GM08714 (cell line): Measurements from ENCODE around the gene CNN3.

ENCODE experiments used
- H3K4me3 ChIP-seq: fragments of 200-500 bp; sonication (Bioruptor generic); 2 replicates; pipeline ENCODE4 v1.5.1; 2014; ENCODE audit warnings: mild to moderate bottlenecking, low read length, inconsistent platforms
- ZNF274 ChIP-seq: IDR thresholded peaks from 2 replicates; pipeline ENCODE4 v1.6.1; 2012; ENCODE audit warnings: mild to moderate bottlenecking, low read depth, low read length

Gene CNN3

DNA sequence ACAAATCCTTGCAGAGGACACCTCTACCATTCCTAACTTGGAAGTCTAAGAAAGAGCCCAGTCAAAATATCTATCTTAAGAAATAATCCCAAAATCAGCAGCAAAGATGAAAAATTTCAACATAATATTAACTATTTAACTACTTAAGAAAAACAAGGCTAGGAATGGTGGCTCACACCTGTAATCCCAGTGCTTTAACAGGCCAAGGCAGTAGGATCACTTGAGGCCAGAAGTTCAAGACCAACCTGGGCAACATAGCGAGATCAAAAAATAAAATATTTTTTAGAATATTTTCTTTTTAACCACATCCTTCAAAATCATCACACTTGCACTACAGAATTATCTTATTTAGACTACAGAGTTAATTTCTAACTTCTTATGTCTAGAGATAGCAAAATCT is 4.9 kb downstream of the CNN3 start:
- TF ChIP-seq ZNF274 = no peak
- H3K4me3 ChIP-seq = no peak overlapping the region

DNA sequence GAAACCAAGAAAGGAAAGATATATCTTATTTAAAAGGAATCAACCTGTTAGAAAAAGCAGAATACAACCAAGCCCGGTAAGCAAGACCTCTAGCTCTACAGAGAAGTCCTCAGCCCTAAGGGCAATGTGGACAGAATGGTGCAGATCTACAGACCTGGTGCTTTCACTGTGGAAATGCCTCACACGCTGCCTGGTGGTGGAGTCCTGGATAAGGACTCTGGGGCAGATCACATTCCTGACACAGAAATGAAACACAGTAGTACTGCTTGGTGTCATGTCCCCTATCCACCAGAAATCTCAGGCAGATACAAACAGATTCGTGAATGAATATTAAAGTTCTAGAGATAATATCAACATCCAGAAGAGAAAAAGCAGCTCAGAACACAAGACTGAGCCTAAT is 6.8 kb downstream of the CNN3 start:
- TF ChIP-seq ZNF274 = no peak
- H3K4me3 ChIP-seq = no peak overlapping the region

DNA sequence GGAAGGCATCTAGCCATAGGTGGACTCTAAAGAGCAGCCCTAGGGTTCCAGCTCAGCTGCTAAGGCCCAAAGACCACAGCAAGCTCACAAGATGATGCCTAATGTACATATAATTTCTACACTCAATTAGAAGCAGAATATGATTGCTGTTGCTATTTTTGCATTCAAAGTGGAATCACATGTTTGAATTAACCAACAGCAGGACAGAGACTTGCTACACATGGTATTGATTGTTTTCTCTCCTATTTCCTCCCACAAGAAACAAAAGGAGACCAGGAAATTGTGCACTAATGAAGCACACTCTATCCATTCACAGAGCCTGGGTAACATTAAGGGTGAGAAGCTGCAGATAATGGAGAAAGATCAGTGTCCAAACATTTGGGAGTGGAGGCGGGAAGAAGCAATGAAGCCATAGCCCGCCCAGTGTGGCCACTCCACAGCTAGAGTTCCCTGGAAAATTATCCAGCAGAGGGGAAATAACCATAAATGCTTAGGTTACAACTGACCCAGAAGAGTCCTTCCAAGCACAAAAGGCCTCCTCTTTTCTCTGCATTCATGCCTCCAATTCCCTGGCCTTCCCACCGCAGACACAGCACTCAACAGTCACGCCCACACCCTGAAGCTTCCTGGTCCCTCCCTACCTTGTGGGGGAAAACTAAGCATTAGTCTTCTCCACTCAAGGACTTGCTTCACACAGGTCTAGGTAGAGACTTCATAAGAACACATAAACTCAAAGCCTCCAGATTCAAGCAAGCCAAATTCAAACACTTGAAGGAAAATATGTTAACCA is 7.5 kb downstream of the CNN3 start:
- no peak overlapping the region for H3K4me3 ChIP-seq
- TF ChIP-seq ZNF274 = no peak

DNA sequence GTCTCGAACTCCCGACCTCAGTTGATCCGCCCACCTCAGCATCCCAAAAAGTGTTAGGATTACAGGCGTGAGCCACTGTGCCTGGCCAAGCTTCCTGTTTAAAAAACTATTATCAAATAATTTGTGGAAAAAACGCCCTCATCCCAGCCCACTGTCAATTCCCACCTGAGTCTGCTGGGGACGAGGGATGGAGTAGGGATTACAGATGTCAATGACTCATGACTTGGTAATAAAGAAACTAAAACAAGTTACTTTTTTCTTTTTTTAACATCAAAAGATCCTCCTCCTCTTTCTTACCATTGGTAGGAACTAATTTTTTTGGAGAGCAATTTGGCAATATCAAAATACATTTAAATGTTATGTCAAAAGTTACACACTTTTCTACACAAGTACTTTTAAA is 9.7 kb downstream of the CNN3 start:
- no peak for TF ChIP-seq ZNF274
- no peak overlapping the region for H3K4me3 ChIP-seq

DNA sequence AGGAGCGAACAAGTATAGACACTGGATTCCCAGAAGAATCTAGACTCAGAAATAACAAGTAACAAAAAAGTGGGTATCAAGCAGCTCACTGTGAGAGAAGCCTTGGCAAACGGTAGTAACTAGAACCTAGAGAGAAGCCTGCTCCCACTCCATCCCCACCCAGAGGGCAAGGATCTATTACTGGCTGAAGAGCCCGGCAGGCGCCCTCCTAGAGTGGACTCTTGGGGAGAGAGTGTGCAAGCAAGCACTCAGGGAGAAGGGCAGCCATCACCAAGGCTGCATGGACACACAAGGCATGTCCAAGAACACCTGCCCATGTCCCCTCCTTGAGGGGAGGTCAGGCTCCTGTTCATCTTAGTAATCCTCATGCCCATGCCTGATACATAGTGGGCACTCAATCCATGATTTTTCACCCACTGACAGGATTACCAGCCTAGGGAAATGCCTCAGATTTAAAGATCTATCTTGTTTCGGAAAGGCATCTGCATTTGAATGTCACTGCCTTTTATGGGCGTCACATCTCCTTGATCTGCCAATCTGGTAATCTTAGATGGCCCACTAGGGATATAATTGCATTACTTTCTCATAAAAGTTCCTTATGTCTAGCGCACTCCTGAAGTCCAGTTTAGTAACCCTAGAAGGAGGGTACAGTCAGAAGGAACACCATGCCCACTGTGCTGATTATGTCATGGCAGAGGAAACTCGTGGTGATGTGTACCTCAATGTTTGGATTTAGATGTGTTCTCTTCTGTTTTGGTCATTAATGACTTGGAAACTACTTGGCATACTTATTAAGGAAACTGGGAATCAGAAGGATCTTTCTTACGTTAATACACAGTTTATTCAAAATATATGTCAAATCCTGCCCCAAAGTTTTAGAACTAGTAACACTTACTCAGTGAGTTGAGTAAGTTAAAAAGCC is 14.4 kb downstream of the CNN3 start:
- no peak overlapping the region for H3K4me3 ChIP-seq

DNA sequence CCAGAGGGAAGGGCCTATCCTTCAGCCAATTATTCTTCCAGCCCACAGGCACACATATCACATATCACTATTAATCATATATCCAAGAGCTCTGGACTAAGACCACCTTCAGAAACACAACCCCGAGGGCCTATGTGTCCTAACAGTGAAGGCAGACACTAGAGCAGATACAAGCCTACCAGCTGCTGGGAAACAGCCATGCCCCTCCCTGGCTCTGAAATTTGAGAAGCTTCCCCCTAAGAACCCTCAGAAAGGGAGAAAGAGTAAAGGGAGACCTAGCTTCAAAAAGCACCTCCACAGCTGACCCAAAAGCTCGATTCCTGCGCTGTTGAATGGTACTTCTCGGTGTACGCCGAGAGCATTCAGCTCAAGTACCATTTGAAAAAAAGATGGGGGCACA is 17.4 kb downstream of the CNN3 start:
- TF ChIP-seq ZNF274 = no peak
- H3K4me3 ChIP-seq = no peak overlapping the region

More for the DNA sequence above, 14.4 kb downstream of the CNN3 start:
- TF ChIP-seq ZNF274 = no peak

DNA sequence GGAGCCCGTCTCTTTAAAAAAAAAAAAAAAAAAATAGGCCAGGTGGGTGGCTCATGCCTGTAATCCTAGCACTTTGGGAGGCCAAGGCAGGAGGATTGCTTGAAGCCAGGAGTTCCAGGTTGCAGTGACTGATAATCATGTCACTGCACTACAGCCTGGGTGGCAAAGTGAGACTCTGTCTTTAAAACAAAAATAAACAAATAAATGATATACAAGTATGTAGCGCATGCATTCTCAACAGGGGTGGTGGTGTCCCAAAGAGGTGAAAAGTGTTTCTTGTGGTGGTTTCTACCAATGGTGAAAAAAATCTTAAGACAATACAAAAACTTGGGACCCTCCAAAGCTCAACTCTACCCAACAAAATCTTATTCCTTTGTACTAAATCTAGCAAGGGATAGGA is 17.9 kb downstream of the CNN3 start:
- TF ChIP-seq ZNF274 = no peak
- H3K4me3 ChIP-seq = no peak overlapping the region

DNA sequence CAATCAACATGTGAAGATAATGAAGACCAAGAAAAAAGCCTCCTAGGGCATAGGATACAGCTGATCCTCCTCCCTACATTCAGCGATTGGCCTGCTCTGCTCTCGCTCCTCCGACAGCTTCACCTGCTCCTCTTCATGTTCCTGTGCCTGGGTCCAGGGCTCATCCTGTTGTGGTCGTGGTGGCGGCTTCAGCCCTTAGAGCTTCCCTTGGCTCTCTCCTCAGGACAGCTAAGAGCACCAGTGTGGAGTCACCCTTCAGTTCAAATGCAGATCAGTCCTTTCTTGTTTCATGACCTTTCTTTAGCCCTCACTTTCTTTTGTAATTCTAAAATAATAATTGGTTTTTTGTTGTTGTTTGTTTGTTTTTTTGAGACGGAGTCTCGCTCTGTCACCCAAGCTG is 18.7 kb downstream of the CNN3 start:
- TF ChIP-seq ZNF274 = no peak
- no peak overlapping the region for H3K4me3 ChIP-seq

DNA sequence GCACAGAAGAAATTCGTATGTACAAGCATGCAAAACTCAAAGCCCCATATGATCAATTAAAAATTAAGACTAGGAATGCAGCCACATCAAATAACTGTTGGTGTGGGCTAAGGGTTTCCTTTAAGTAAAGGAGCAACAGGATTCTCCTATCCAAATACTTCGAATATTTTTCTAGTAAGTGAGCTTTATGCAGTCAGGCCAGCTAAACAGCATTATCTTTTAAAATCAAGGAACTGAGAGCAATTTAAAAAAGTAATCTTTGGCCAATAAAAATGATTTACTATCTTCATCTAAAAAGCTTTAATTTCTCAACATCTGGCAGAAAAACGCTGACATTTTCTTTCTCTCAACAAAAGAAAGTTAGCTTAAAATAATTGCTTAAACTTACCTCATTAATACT is 19.8 kb downstream of the CNN3 start:
- H3K4me3 ChIP-seq = no peak overlapping the region
- TF ChIP-seq ZNF274 = no peak

DNA sequence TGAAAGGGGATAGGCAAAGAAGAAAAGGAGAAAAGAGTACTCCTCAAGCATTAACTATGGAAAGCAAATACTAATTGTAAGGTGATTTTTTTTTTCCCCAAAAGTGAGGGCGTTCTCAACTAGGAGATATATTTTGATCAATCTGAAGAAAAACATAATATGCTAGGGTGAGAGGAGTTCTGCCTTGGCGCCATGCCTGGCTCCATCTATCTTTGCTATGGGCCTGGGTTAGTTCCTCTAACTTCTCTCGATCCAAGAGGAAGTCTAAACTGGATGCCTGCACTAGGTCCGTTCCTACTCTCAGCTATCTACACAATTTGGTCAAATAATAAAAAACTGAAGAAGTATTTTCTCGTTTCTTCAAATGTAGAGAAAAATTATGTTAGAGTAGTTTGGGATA is 20.5 kb downstream of the CNN3 start:
- no peak overlapping the region for H3K4me3 ChIP-seq
- TF ChIP-seq ZNF274 = no peak

DNA sequence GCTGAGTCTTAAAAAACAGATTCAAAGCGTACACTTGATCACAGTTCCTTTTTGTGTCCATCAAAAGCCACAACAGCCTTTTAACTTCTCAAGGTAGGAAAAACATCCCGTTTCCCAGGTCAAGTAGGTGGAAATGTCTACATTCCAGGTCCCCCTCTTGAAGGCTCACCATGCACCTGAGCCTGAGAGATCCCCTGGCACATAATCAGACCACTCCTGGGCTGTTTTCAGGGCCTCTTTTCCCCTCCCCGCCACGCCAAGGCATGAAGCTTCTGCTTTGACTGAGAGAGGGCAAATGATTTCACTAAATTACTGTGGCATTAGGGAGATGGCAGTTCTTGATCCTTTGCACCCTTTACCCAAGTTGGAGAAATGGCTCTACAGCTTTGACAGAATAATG is 21.7 kb downstream of the CNN3 start:
- no peak overlapping the region for H3K4me3 ChIP-seq
- no peak for TF ChIP-seq ZNF274

DNA sequence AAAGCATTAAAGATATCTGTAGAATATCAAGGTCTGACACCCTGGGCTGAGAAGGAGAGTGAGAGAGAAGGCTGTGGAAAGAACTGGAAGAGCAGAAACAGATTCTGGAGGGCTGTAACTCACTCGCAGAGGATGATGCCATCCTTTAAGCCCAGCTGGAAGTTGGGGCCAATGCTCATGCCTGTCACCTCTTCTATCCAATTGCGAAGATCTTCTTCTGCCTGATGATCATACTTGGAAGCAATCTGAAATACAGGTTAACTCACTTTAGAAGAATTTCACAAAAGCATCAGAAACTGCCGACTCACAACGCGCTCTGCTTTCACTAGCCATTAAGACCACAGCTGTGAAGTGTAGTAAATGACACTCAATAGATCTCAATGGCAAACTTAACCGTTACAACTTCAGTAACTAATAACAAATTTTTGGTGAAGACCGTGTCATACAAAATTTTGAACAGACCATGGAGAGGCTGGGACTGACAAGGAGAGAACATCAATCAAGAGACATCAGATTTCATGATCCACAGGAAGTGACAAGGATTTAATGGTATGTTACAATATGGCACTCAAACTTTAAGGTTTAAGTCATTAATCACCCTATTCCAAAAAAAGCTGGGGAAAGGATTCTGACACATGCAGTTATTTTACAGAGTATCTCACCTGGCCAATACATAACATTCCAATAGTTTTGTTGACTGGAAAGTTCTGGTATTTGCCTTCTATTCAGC is 23.5 kb downstream of the CNN3 start:
- no peak for TF ChIP-seq ZNF274

DNA sequence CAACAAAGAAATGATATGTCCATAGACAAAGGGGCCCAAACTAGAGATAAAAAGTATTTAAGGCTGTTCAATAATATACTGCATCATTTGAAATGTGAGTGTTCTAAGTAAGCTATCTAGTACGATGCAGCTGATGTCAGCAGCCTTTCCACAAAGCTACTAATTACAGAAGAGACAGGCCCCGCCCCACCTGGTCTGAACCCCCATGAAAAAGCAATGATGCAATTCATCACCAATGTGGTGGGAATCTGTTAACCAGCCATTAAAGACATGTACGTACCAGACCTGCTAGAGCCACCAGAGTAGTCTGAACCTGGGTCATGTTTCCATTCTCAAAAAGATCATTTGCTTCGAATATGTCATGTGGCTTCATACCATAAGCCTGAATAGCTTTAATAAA is 25.1 kb downstream of the CNN3 start:
- no peak for TF ChIP-seq ZNF274

More for the DNA sequence above, 23.5 kb downstream of the CNN3 start:
- no peak overlapping the region for H3K4me3 ChIP-seq

DNA sequence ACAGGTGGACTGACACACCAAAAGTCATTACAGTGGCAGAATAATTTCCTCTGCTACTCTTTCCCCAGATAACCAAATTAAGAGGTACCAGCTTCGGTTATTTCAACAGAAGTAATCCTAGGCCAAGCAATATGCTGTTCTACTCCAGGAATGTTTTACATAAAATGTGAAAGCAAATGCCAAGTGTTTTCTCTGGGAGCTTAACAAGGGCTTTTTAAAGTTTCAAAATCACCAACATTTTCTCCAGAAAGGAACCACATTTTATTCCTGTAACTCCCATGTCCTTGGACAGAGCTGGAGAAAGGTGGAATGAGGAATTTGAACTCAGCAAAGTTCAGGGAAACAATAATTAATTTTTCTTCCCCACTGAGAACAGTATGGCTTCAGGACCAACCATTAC is 27.2 kb downstream of the CNN3 start:
- no peak for TF ChIP-seq ZNF274
- no peak overlapping the region for H3K4me3 ChIP-seq

More for the DNA sequence above, 25.1 kb downstream of the CNN3 start:
- no peak overlapping the region for H3K4me3 ChIP-seq
